Mesendoderm (in vitro differentiated cells): ENCODE data around the gene DLG3.
A peak's percentile ranks its signal among the peaks of the same experiment; 100 is the strongest.

ENCODE experiments used
- DNase-seq: peaks from one replicate; pipeline ENCODE4 v3.0.0; 2013
- H2AK5ac ChIP-seq: 2 replicates; pipeline ENCODE4 v1.6.1; 2013; ENCODE audit warnings: low read length, inconsistent platforms
- H2BK120ac ChIP-seq: 2 replicates; pipeline ENCODE4 v1.6.1; 2013; ENCODE audit warnings: low read depth, mild to moderate bottlenecking, low read length, moderate library complexity, mixed read lengths
- H2BK15ac ChIP-seq: replicated peaks from 2 replicates; pipeline ENCODE4 v1.6.1; 2013; ENCODE audit warnings: low read depth, mild to moderate bottlenecking, moderate library complexity
- H2BK5ac ChIP-seq: 2 replicates; pipeline ENCODE4 v1.6.1; 2013; ENCODE audit warnings: low read length, inconsistent platforms
- H3K18ac ChIP-seq: 2 replicates; pipeline ENCODE4 v1.6.1; 2013; ENCODE audit warnings: mild to moderate bottlenecking, low read length, mixed read lengths
- H3K23ac ChIP-seq: one replicate; pipeline ENCODE4 v1.6.1; 2013; ENCODE audit warnings: low read length
- H3K27ac ChIP-seq: 2 replicates; pipeline ENCODE4 v1.5.1; 2013; ENCODE audit warnings: low read depth, mild to moderate bottlenecking, inconsistent platforms, low read length, moderate library complexity
- H3K27me3 ChIP-seq: 2 replicates; pipeline ENCODE4 v1.6.1; 2013; ENCODE audit warnings: low read length, control low read depth, mild to moderate bottlenecking, inconsistent platforms; ENCODE audit not compliant: insufficient read depth, poor library complexity
- H3K36me3 ChIP-seq: 2 replicates; pipeline ENCODE4 v1.6.1; 2013; ENCODE audit warnings: low read length, inconsistent platforms; ENCODE audit not compliant: control insufficient read depth, insufficient read depth
- H3K4ac ChIP-seq: one replicate; pipeline ENCODE4 v1.6.1; 2013; ENCODE audit warnings: low read depth, mild to moderate bottlenecking, low read length, moderate library complexity
- H3K4me1 ChIP-seq: 2 replicates; pipeline ENCODE4 v1.6.1; 2013; ENCODE audit warnings: low read depth, low read length, inconsistent platforms; ENCODE audit not compliant: control insufficient read depth
- H3K4me2 ChIP-seq: 2 replicates; pipeline ENCODE4 v1.6.1; 2013; ENCODE audit warnings: low read length
- H3K4me3 ChIP-seq: 2 replicates; pipeline ENCODE4 v1.5.1; 2013; ENCODE audit warnings: mild to moderate bottlenecking, low read length
- H3K56ac ChIP-seq: one replicate; pipeline ENCODE4 v1.6.1; 2013; ENCODE audit warnings: low read length
- H3K79me1 ChIP-seq: 2 replicates; pipeline ENCODE4 v1.6.1; 2013; ENCODE audit warnings: low read length, inconsistent platforms
- H3K79me2 ChIP-seq: 2 replicates; pipeline ENCODE4 v1.6.1; 2013; ENCODE audit warnings: mild to moderate bottlenecking, low read length; ENCODE audit not compliant: control insufficient read depth, insufficient read depth
- H3K9ac ChIP-seq: 2 replicates; pipeline ENCODE4 v1.6.1; 2013; ENCODE audit warnings: low read length, inconsistent platforms
- H4K5ac ChIP-seq: one replicate; pipeline ENCODE4 v1.6.1; 2013; ENCODE audit warnings: low read length
- H4K8ac ChIP-seq: one replicate; pipeline ENCODE4 v1.6.1; 2013; ENCODE audit warnings: low read depth, mild to moderate bottlenecking, control low read depth, low read length, moderate library complexity
- WGBS: extraction: QIAGEN DNeasy Blood & Tissue Kit; methylation state at CpG from one replicate; pipeline ENCODE4 v1.1.7; 2013; ENCODE audit warnings: low lambda C conversion rate, missing lambda C conversion rate; ENCODE audit not compliant: insufficient coverage; ENCODE audit errors: extremely low coverage; 5-methylcytosine and 5-hydroxymethylcytosine counted together

DLG3 gene

DNA sequence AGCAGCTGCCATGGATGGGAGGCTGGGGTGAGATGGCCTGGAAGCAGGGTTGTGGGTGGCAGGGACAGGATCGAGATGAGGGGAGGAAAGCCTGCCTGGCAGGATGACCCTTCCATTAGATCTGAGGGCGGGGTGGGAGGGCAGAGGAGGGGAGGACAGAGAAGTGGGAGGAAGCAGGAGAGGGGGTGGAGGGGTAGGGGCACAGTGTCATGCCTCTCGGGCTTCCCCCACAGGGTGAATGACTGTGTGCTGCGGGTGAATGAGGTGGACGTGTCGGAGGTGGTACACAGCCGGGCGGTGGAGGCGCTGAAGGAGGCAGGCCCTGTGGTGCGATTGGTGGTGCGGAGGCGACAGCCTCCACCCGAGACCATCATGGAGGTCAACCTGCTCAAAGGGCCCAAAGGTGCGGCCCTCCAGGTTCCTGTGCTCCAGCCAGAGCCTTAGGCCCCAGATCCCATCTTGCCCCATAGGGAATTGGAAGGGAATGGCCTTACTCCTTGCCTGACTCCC is 4.9 kb downstream of the DLG3 start:
- no peak overlapping the region for H3K27ac ChIP-seq
- no peak overlapping the region for H4K5ac ChIP-seq
- no peak overlapping the region for H3K4me3 ChIP-seq
- H2BK15ac ChIP-seq = no peak overlapping the region
- no peaks in the 10 kb centered on the region for H3K36me3 ChIP-seq
- H3K4ac ChIP-seq = no peak overlapping the region
- no peak for DNase-seq
- H3K9ac ChIP-seq = no peak overlapping the region
- no peak overlapping the region for H3K23ac ChIP-seq
- no peaks in the 10 kb centered on the region for H3K79me2 ChIP-seq
- H3K56ac ChIP-seq = no peak overlapping the region
- WGBS = no CpG with 5 or more reads among the region's 14 CpGs
- H3K79me1 ChIP-seq = no peaks in the 10 kb centered on the region
- H2BK5ac ChIP-seq = no peak overlapping the region
- no peaks in the 10 kb centered on the region for H3K4me1 ChIP-seq
- no peaks in the 10 kb centered on the region for H3K27me3 ChIP-seq
- H4K8ac ChIP-seq = no peak overlapping the region
- no peak overlapping the region for H2AK5ac ChIP-seq
- no peak overlapping the region for H3K18ac ChIP-seq
- no peak overlapping the region for H2BK120ac ChIP-seq
- no peak overlapping the region for H3K4me2 ChIP-seq

DNA sequence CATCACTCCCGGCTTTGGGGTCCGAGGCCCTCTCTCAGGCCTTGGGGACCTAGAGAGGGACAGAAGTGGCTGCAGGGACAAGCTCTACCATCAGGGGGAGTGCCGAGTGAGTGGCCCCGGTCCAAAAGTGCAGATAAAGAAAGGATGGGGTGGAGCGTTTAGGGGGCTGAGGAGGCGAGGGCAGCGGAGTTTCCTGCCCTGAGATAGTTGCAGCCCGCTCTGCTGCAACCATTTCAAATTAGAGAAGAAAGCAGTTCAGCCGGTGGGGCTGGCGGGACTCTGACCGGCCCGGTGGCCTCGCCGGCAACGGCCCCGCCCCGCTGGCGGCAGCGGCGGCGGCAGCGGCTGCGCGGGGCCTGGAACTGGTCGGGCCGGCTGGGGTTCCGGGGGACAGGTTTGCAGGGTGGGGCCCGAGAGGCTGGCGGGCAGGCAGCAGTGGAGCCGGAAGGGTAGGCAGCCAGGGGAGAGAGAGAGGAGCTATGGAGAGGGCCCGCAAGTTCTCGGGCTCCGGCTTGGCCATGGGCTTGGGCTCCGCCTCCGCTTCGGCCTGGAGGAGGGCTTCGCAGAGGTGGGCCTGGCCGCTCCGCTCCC is 7.6 kb downstream of the DLG3 start:
- Histone ChIP-seq H3K9ac (peak overlapping the region; percentile 68), H4K5ac (no peak overlapping the region), H3K18ac (peak overlapping the region; percentile 52), H4K8ac (no peak overlapping the region), H3K4me3 (peak overlapping the region; percentile 40), H3K4ac (no peak overlapping the region), H3K4me1 (no peaks in the 10 kb centered on the region), H3K36me3 (no peaks in the 10 kb centered on the region), H3K56ac (peak overlapping the region; percentile 81), H3K27me3 (no peaks in the 10 kb centered on the region), H3K79me1 (no peaks in the 10 kb centered on the region), H3K79me2 (peaks cover 16% of the 10 kb centered on the region), H2BK15ac (no peak overlapping the region), H2BK5ac (no peak overlapping the region), H2AK5ac (no peak overlapping the region), H3K27ac (peak overlapping the region; percentile 31), H2BK120ac (no peak overlapping the region), H3K4me2 (peak overlapping the region; percentile 57), H3K23ac (no peak overlapping the region)
- WGBS = no CpG with 5 or more reads among the region's 39 CpGs
- peak; percentile 64 for DNase-seq

DNA sequence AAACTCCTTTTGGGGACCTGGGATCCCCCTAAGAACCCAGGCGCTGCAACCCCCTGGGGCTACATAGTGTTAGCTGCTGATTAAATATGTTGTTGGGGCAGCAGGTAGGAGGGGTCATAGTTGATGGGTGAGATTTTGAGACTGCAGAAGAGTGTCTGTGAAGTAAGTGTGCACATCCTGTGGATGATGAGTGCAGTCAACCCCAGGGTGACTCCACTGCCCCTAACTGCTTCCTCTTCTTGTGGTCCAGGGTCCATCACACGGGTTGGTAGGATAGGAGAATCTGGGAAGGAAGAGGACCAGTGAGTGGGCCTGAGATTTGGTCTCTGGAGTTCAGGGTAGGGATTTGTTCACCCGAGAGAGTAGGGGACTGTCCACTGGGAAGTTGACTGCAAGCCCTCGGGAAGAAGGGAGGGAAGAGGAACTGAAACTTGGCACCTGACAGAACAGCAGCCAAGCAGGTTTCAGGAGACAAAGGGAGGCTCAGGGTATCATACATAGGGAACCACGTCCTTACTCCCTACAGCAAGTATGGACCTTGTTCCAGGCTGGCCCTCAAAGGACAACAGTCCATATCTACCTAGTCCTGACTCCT is 8.5 kb downstream of the DLG3 start:
- H2BK5ac ChIP-seq = no peak overlapping the region
- no peaks in the 10 kb centered on the region for H3K79me1 ChIP-seq
- no peaks in the 10 kb centered on the region for H3K4me1 ChIP-seq
- peak overlapping the region; percentile 81 for H3K56ac ChIP-seq
- H3K18ac ChIP-seq = no peak overlapping the region
- no peak overlapping the region for H3K27ac ChIP-seq
- H4K8ac ChIP-seq = no peak overlapping the region
- no peak overlapping the region for H3K4me2 ChIP-seq
- WGBS = no CpG with 5 or more reads among the region's 5 CpGs
- no peak overlapping the region for H3K4me3 ChIP-seq
- no peaks in the 10 kb centered on the region for H3K27me3 ChIP-seq
- no peak for DNase-seq
- no peak overlapping the region for H2BK120ac ChIP-seq
- H4K5ac ChIP-seq = no peak overlapping the region
- H2BK15ac ChIP-seq = no peak overlapping the region
- H3K4ac ChIP-seq = no peak overlapping the region
- no peaks in the 10 kb centered on the region for H3K36me3 ChIP-seq
- peak overlapping the region; percentile 68 for H3K9ac ChIP-seq
- no peak overlapping the region for H2AK5ac ChIP-seq
- H3K79me2 ChIP-seq = peaks cover 16% of the 10 kb centered on the region
- H3K23ac ChIP-seq = no peak overlapping the region

DNA sequence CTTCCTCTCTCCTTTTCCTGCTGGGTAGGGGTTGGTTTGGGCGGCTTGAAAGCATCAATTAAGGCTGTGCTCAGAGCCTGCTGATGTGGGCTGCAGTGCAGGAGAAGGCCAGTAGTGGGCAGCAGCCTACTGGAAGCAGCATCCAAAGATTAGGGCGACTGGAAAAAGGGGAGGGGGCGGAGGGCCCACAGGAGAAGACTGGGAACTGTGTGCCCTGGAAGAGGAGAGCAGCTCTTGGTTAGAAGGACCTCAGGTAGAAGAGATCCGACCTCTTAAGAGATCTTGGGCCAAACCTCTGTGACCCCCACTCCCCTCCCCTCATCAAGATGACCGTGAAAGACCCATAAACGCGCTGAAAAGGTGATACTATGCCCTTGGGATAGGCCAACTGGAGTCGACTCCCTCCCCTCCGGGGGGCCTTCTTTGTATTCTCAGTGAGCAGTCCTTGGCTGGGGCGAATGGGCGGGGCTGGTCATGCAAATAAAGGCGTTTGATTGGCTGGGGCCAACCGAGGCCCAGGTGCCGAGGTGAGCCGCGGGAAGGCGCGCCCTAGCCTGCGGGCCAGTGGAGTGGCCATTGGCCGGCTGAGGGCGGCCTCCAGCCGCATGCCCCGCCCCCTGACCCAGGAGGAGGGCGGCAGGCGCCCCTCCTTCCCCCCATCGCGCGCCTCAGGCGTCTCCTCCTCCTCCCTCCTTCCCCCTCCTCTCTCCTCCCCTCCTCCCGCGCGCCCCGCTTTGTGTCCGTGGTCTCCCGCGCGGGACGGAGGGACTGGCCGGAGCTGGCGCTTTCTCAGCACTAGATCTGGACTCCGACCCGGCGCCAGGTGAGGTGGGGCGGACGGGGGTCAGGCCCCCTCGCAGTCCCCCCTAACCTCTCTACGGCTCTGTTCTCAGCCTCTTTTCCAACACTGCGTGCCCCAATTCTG is 10.1 kb downstream of the DLG3 start:
- Histone ChIP-seq H3K23ac (no peak overlapping the region), H2BK120ac (peak overlapping the region; percentile 39), H3K4ac (peak overlapping the region; percentile 84), H3K4me3 (peak overlapping the region; percentile 57), H3K18ac (peak overlapping the region; percentile 98), H2BK15ac (no peak overlapping the region), H4K5ac (no peak overlapping the region), H3K79me1 (no peaks in the 10 kb centered on the region), H3K27me3 (no peaks in the 10 kb centered on the region), H3K4me2 (peak overlapping the region; percentile 59), H4K8ac (no peak overlapping the region), H3K4me1 (no peaks in the 10 kb centered on the region), H3K79me2 (peaks cover 16% of the 10 kb centered on the region), H3K36me3 (no peaks in the 10 kb centered on the region), H2BK5ac (peak overlapping the region; percentile 63), H3K56ac (peak overlapping the region; percentile 93), H3K9ac (peak overlapping the region; percentile 92), H3K27ac (peak overlapping the region; percentile 78), H2AK5ac (no peak overlapping the region)
- WGBS = no CpG with 5 or more reads among the region's 48 CpGs
- DNase-seq = peak; percentile 97

DNA sequence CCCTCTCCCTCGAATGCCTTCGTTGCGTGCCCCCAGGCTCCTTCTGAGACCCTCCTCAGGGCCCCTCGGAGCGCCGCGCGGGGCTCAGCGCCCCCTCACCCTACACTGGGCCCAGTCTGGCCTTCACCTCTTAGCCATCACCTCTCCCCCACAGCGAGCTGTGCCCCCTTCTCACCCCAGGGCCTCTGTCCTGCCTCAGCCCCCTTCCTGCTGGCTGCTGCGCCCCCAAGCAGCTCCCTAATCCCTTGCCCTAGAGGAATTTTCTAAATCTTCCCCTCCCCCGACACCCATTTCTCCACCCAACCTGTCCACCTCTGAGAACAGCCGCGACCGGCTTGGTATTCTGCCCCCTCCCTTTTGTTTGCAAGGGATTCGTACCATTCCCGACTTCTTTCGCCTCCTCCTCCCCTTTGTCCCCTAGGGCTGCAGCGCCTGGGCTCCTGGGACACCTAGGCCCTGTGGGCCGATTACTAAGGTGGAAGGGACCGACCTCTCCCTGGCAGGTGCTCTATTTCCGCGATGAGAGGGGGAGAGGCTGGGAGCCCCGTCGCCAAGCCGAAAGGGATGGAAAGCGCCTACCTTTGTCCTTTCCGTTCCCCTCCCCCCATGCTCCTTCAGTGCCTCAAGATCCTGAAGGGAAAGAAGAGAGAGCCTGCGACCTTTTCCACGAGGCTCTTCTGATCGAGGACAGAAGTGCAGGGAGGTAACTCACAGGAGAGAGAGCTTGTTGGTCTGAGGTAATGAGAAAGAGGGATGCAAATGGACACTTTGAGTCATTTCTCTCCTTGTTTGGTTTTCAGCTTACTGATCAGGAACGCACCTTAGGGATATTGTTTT is 10.9 kb downstream of the DLG3 start:
- H3K4me1 ChIP-seq = no peaks in the 10 kb centered on the region
- no CpG with 5 or more reads among the region's 32 CpGs for WGBS
- H2BK120ac ChIP-seq = peak overlapping the region; percentile 39
- no peaks in the 10 kb centered on the region for H3K36me3 ChIP-seq
- H3K4me3 ChIP-seq = peak overlapping the region; percentile 57
- H4K8ac ChIP-seq = peak overlapping the region; percentile 84
- H3K27me3 ChIP-seq = no peaks in the 10 kb centered on the region
- H2BK5ac ChIP-seq = peak overlapping the region; percentile 63
- peak; percentile 72 for DNase-seq
- H3K18ac ChIP-seq = peak overlapping the region; percentile 98
- H3K79me1 ChIP-seq = no peaks in the 10 kb centered on the region
- H3K23ac ChIP-seq = no peak overlapping the region
- H3K4me2 ChIP-seq = peak overlapping the region; percentile 67
- peak overlapping the region; percentile 92 for H3K9ac ChIP-seq
- peaks cover 16% of the 10 kb centered on the region for H3K79me2 ChIP-seq
- peak overlapping the region; percentile 84 for H3K4ac ChIP-seq
- H2AK5ac ChIP-seq = no peak overlapping the region
- no peak overlapping the region for H2BK15ac ChIP-seq
- peak overlapping the region; percentile 78 for H3K27ac ChIP-seq
- no peak overlapping the region for H4K5ac ChIP-seq
- peak overlapping the region; percentile 93 for H3K56ac ChIP-seq
